K562 (cell line): ENCODE data around the gene BCAS4. TPM values are rescaled to one million over a fixed set of nuclear protein-coding genes. Genes with fewer than 3 reads are reported as not detected.

Experiments
- ATAC-seq: fragments of 200-7000 bp; cut with Tn5 transposase; 3 replicates; pipeline ENCODE4 v1.9.1; 2020; ENCODE audit warnings: moderate library complexity
- BruUV-seq: library from RNA; stranded (reverse); fragments of 400-500 nt; replicated peaks from 2 replicates; lab custom pipeline; 2021; lab: Mats Ljungman, UMichigan
- CTCF ChIA-PET: fragments of 300-600 bp; formaldehyde crosslinking; extraction: SDS; loops from one replicate; lab custom pipeline; 2021; ENCODE audit warnings: low intra/inter-chr PET ratio; lab: Yijun Ruan, JAX
- POLR2A ChIA-PET: fragments of 300-600, 350-650 bp; sonication (Branson Sonifier 250); formaldehyde crosslinking; extraction: SDS; loops from one replicate; lab custom pipeline; 2021; ENCODE audit warnings: antibody characterized with exemption, inconsistent platforms; lab: Yijun Ruan, JAX
- DNase-seq, 4 experiments: peaks; one replicate each; pipeline versions ENCODE4 v3.0.0 to v3.0.0-alpha.2; 2011 to 2018; ENCODE audit warnings: low spot score in 3 of 4, mixed read lengths in 3 of 4; ENCODE audit errors: extremely low read depth in 1 of 4
- FAIRE-seq: peaks from 2 replicates; lab custom pipeline; 2011; peaks lifted over from hg19 to GRCh38; lab: Jason Lieb, UNC
- H2AFZ ChIP-seq: 2 replicates; pipeline ENCODE4 v1.6.0; 2011; ENCODE audit warnings: low read depth, low read length, control low read depth, inconsistent platforms
- H3K27ac ChIP-seq: fragments of 200-600 bp; 3 replicates; pipeline ENCODE4 v1.8.0; 2011; ENCODE audit warnings: low read depth, mild to moderate bottlenecking, control low read depth, inconsistent platforms, low read length, moderate library complexity, mixed read lengths; ENCODE audit errors: extremely low read depth
- H3K27me3 ChIP-seq, 2 experiments: fragments of 300-600 bp in 1 of 2; 2 replicates in 1 of 2; 3 replicates in 1 of 2; pipeline versions ENCODE4 v1.6.0 to v1.8.0; 2011; ENCODE audit warnings: inconsistent platforms in 2 of 2, low read length in 2 of 2, mild to moderate bottlenecking in 1 of 2, mixed read lengths in 1 of 2, moderate library complexity in 1 of 2; ENCODE audit not compliant: control insufficient read depth in 2 of 2, insufficient read depth in 2 of 2
- H3K36me3 ChIP-seq: fragments of 300-600 bp; 3 replicates; pipeline ENCODE4 v1.8.0; 2011; ENCODE audit warnings: mild to moderate bottlenecking, low read length, inconsistent platforms; ENCODE audit not compliant: control insufficient read depth, insufficient read depth
- H3K4me1 ChIP-seq, 2 experiments: fragments of 200-600 bp in 1 of 2; replicated peaks in 1 of 2; 2 replicates in 1 of 2; 3 replicates in 1 of 2; pipeline versions ENCODE4 v1.5.1 to v1.8.0; 2011; ENCODE audit warnings: inconsistent platforms in 2 of 2, low read length in 2 of 2, mild to moderate bottlenecking in 1 of 2, mixed read lengths in 1 of 2, moderate library complexity in 1 of 2; ENCODE audit not compliant: control insufficient read depth in 2 of 2, insufficient read depth in 2 of 2
- H3K4me2 ChIP-seq: 2 replicates; pipeline ENCODE4 v1.6.1; 2011; ENCODE audit warnings: low read length, control low read depth, inconsistent platforms, mixed read lengths; ENCODE audit not compliant: insufficient read depth
- H3K4me3 ChIP-seq: fragments of 200-600 bp; sonication (generic), shearing (Covaris generic); 2 replicates; pipeline ENCODE4 v1.5.1; 2016; ENCODE audit warnings: control low read depth, inconsistent platforms
- H3K79me2 ChIP-seq: fragments of 200-600 bp; 3 replicates; pipeline ENCODE4 v1.8.0; 2011; ENCODE audit warnings: low read length, inconsistent platforms; ENCODE audit not compliant: control insufficient read depth, insufficient read depth
- H3K9ac ChIP-seq, 2 experiments: 2 replicates each; pipeline versions ENCODE4 v1.6.0 to v1.6.1; 2011; ENCODE audit warnings: low read depth in 2 of 2, low read length in 2 of 2, control low read depth in 1 of 2, inconsistent platforms in 1 of 2, mild to moderate bottlenecking in 1 of 2, mixed read lengths in 1 of 2; ENCODE audit not compliant: insufficient read depth in 1 of 2
- H3K9me1 ChIP-seq: one replicate; pipeline ENCODE4 v1.6.0; 2011; ENCODE audit warnings: inconsistent platforms, mild to moderate bottlenecking, low read length, moderate library complexity; ENCODE audit not compliant: control insufficient read depth, insufficient read depth
- H3K9me3 ChIP-seq: replicated peaks from 2 replicates; pipeline ENCODE4 v1.5.1; 2011; ENCODE audit warnings: low read depth, low read length, inconsistent platforms; ENCODE audit not compliant: control insufficient read depth, insufficient read depth
- H4K20me1 ChIP-seq: replicated peaks from 2 replicates; pipeline ENCODE4 v1.6.1; 2011; ENCODE audit warnings: low read length, inconsistent platforms, mixed read lengths; ENCODE audit not compliant: control insufficient read depth, insufficient read depth
- BACH1 ChIP-seq: fragments of 200-800 bp; sonication (Bioruptor generic); IDR thresholded peaks from 2 replicates; pipeline ENCODE4 v1.6.1; 2016; ENCODE audit warnings: missing genetic modification characterization, missing compliant biosample characterization
- CGGBP1 ChIP-seq: fragments of 250-450 bp; sonication (Bioruptor Pico); IDR thresholded peaks from 2 replicates; pipeline ENCODE4 v1.9.0; 2021; ENCODE audit warnings: mild to moderate bottlenecking
- CTBP1 ChIP-seq: fragments of 450-650 bp; IDR thresholded peaks from 2 replicates; pipeline ENCODE4 v1.6.1; 2016; ENCODE audit warnings: borderline replicate concordance
- FOXA3 ChIP-seq, 2 experiments: fragments of 450-650 bp in 1 of 2; sonication (generic) in 1 of 2; formaldehyde crosslinking; IDR thresholded peaks in 1 of 2; conservative IDR thresholded peaks in 1 of 2; 2 replicates each; pipeline versions ENCODE4 v1.4.0 to v1.8.0; 2020 to 2022; ENCODE audit warnings: mild to moderate bottlenecking in 2 of 2, missing genetic modification reagents in 1 of 2
- JUNB ChIP-seq: fragments of 450-650 bp; formaldehyde crosslinking; conservative IDR thresholded peaks from 2 replicates; pipeline ENCODE4 v1.4.0; 2020; ENCODE audit warnings: mild to moderate bottlenecking
- KDM1A ChIP-seq, 2 experiments: fragments of 450-650 bp; IDR thresholded peaks; 2 replicates each; pipeline ENCODE4 v1.6.1; 2016; ENCODE audit warnings: mild to moderate bottlenecking in 2 of 2
- MCM5 ChIP-seq: fragments of 450-650 bp; IDR thresholded peaks from 2 replicates; pipeline ENCODE4 v1.6.1; 2016; ENCODE audit warnings: low read depth
- PKNOX1 ChIP-seq: fragments of 450-650 bp; IDR thresholded peaks from 2 replicates; pipeline ENCODE4 v1.6.1; 2016
- RREB1 ChIP-seq: fragments of 250-450 bp; sonication (Bioruptor Pico); IDR thresholded peaks from 2 replicates; pipeline ENCODE4 v1.4.0; 2020
- TOE1 ChIP-seq, 2 experiments: fragments of 450-650 bp in 1 of 2; sonication (generic) in 1 of 2; formaldehyde crosslinking in 1 of 2; IDR thresholded peaks; 2 replicates each; pipeline versions ENCODE4 v1.7.1 to v1.8.0; 2016 to 2022; ENCODE audit warnings: borderline replicate concordance in 2 of 2, mild to moderate bottlenecking in 2 of 2, antibody characterized with exemption in 1 of 2, inconsistent platforms in 1 of 2, low read depth in 1 of 2, missing genetic modification reagents in 1 of 2, moderate library complexity in 1 of 2
- ZBTB26 ChIP-seq: fragments of 450-650 bp; formaldehyde crosslinking; IDR thresholded peaks from 2 replicates; pipeline ENCODE4 v1.4.0; 2022; ENCODE audit warnings: missing genetic modification characterization
- ZNF830 ChIP-seq: fragments of 250-450 bp; sonication (Bioruptor Pico); IDR thresholded peaks from 2 replicates; pipeline ENCODE4 v1.5.0; 2021; ENCODE audit warnings: mild to moderate bottlenecking
- WGBS: fragments of 100-300 bp; shearing (Covaris generic); methylation state at CpG from one replicate; pipeline ENCODE4 v1.1.6; 2016; ENCODE audit warnings: low coverage, mixed read lengths; ENCODE audit not compliant: insufficient coverage; ENCODE audit errors: missing lambda C conversion rate; 5-methylcytosine and 5-hydroxymethylcytosine counted together
- in situ Hi-C: fragments of 300-500 bp; cut with MboI; formaldehyde crosslinking; loops from 4 replicates; pipeline ENCODE4 v1.15.0; 2018; ENCODE audit warnings: inconsistent platforms, mixed read lengths
- intact Hi-C: fragments of 100-400 bp; cut with micrococcal nuclease; formaldehyde crosslinking; loops from 2 replicates; pipeline ENCODE4 v1.14.2; 2022
- polyA plus RNA-seq, 8 experiments: library from polyadenylated mRNA; depleted of rRNA in 4 of 8; stranded (reverse) in 5 of 8; unstranded in 3 of 8; fragments of >200 nt; fragmentation: Nextera tagmentation in 2 of 8; fragmentation: Illumina TruSeq in 1 of 8; extraction: Ambion mirVana in 2 of 8; extraction: Trizol in 1 of 8; gene quantifications; 2 replicates each; pipeline versions ENCODE4 v1.2.1 to v1.2.3, GENCODE V29; 2011 to 2014; ENCODE audit warnings: inconsistent platforms in 1 of 8, missing spikeins in 1 of 8
- total RNA-seq, 7 experiments: library from RNA; depleted of rRNA in 6 of 7; stranded (reverse); fragments of >200 nt in 6 of 7; fragmentation: Illumina TruSeq in 2 of 7; extraction: Trizol in 2 of 7; gene quantifications; 2 replicates each; pipeline versions ENCODE4 v1.2.1 to v1.2.3, GENCODE V29; 2011 to 2021; ENCODE audit warnings: low replicate concordance in 1 of 7

Gene BCAS4
- total and polyA plus RNA-seq, 9 of the 15 experiments (the other 6 are each of a cell fraction or from before 2014, with no cell fraction given), result 0.15 to 2.3 (median 0.47) TPM

- no TSS peak for BruUV-seq
- Histone ChIP-seq H3K4me3 (no peak overlapping the region), H3K4me2 (no peak overlapping the region), H3K9ac (no peak overlapping the region), H3K4me1 (peaks cover 7 to 43% of the 10 kb centered on the region in 2 experiments), H3K27ac (peak overlapping the region; percentile 9; the same call in 2 of the 3 replicates), H3K36me3 (peaks cover 83% of the 10 kb centered on the region), H3K79me2 (peaks cover 100% of the 10 kb centered on the region), H3K9me3 (no peaks in the 10 kb centered on the region), H3K27me3 (no peaks in the 10 kb centered on the region), H3K9me1 (no peaks in the 10 kb centered on the region), H4K20me1 (peaks cover 55% of the 10 kb centered on the region), H2AFZ (no peak overlapping the region)
- WGBS, result 31% methylated on average over 2 of the region's 2 CpGs
- CTCF ChIA-PET, result no interaction called here
- DNase-seq (peak; percentile 27 to 72 (median 38)), FAIRE-seq (peak; percentile 78), ATAC-seq (peak; percentile 76)
- in situ Hi-C loops, result no loop called here
- intact Hi-C loops, result no loop called here
- POLR2A ChIA-PET, result interaction anchor here (0.9 to 3.8 kb wide), 3 partner anchors 8 to 45 kb away, joined by 3 to 30 read pairs (median 4); partner anchors contain the start of genes DPM1 and MOCS3
- TF ChIP-seq ZNF830 (no peak), ZBTB26 (CRISPR knock-in tag) (no peak), MCM5 (no peak), JUNB (no peak), PKNOX1 (peak; percentile 96), RREB1 (CRISPR knock-in tag) (no peak), FOXA3 (CRISPR knock-in tag; conservative IDR thresholded peaks at IDR 0.05 in 1 of 2, IDR thresholded peaks at IDR 0.05 in 1 of 2) (peak in 1 of 2 experiments; percentile 72; a peak in 2 of 4 replicates), CTBP1 (peak; percentile 55; the same call in 1 of the 2 replicates), KDM1A (IDR thresholded peaks at IDR 0.05) (peak in 1 of 2 experiments; percentile 46; a peak in 3 of 4 replicates), TOE1 (IDR thresholded peaks at IDR 0.05; ENCODE audit: borderline replicate concordance) (no peak), TOE1 (CRISPR knock-in tag; IDR thresholded peaks at IDR 0.05; ENCODE audit: borderline replicate concordance, low read depth) (no peak), CGGBP1 (CRISPR knock-in tag) (no peak), BACH1 (tag) (no peak; the same call in 1 of the 2 replicates)
Measured at GRCh38 chr20:50913690-50914375, 119.0 kb downstream of the BCAS4 start.
